Choroid plexus epithelial cell (primary cell): ENCODE measurements around the gene WSB1.
A peak's percentile ranks its signal among the peaks of the same experiment; 100 is the strongest.
"Not testable (repeated sequence)": the region's sequence is repeated elsewhere in the genome, so short reads cannot be mapped to it uniquely, and the experiment has no call there.

Source experiments
- DNase-seq: peaks from one replicate; pipeline ENCODE4 v3.0.0-alpha.2; 2010; ENCODE audit warnings: low read depth
- H3K4me3 ChIP-seq: 2 replicates; pipeline ENCODE4 v1.5.1; 2011; ENCODE audit warnings: low read depth, mild to moderate bottlenecking, control low read depth, low read length, moderate library complexity
- CTCF ChIP-seq: conservative IDR thresholded peaks from 2 replicates; pipeline ENCODE4 v1.5.1; 2011; ENCODE audit warnings: low read depth, mild to moderate bottlenecking, control low read depth, inconsistent platforms, low read length, moderate library complexity

Gene WSB1

GRCh38 chr17:27293898-27294688, at the start of gene WSB1:
WSB1 (plus strand) TSS chr17:27294114; CDS start chr17:27294396, 282 bp downstream.
- peak within 1 kb of the TSS; percentile 100 for H3K4me3 ChIP-seq
- TF ChIP-seq CTCF, result no peak
- DNase-seq, result peak; percentile 97

- peak; percentile 99 for DNase-seq
Observed at GRCh38 chr17:27244491-27245223, 49.3 kb upstream of the WSB1 start.

GRCh38 chr17:27245230-27245696, 48.7 kb upstream of the WSB1 start:
- TF ChIP-seq CTCF, result peak; percentile 88
- peak overlapping the region; percentile 37 for H3K4me3 ChIP-seq

More at GRCh38 chr17:27244491-27245223, 49.3 kb upstream of the WSB1 start:
- TF ChIP-seq CTCF, result no peak
- H3K4me3 ChIP-seq, result peak overlapping the region; percentile 37

GRCh38 chr17:27246537-27246936, 47.4 kb upstream of the WSB1 start:
- no peak overlapping the region for H3K4me3 ChIP-seq
- DNase-seq, result no peak
- TF ChIP-seq CTCF, result no peak

More at GRCh38 chr17:27245230-27245696, 48.7 kb upstream of the WSB1 start:
- peak; percentile 97 for DNase-seq

- TF ChIP-seq CTCF, result no peak
- no peak overlapping the region for H3K4me3 ChIP-seq
- DNase-seq, result peak; percentile 99
Observed at GRCh38 chr17:27247071-27247957, 46.6 kb upstream of the WSB1 start.

- no peak overlapping the region for H3K4me3 ChIP-seq
- TF ChIP-seq CTCF, result no peak
- no peak for DNase-seq
Observed at GRCh38 chr17:27247958-27248342, 46.0 kb upstream of the WSB1 start.

- DNase-seq, result peak; percentile 70
- H3K4me3 ChIP-seq, result not testable (repeated sequence)
Observed at GRCh38 chr17:27250791-27251190, 43.1 kb upstream of the WSB1 start.

GRCh38 chr17:27254802-27255201, 39.1 kb upstream of the WSB1 start:
- DNase-seq, H3K4me3 ChIP-seq: not testable (repeated sequence)
